NCI-H82 (cell line): ENCODE data around the gene TTC23.

Experiments
- DNase-seq: peaks from one replicate; lab custom pipeline; 2025; lab: John Stamatoyannopoulos, UW

The TTC23 gene

GRCh38 chr15:99249270-99249841 is at the start of gene TTC23:
TSS of gene TTC23 (minus strand) at chr15:99249581. CDS start at chr15:99228712, 20,869 bp downstream.
- DNase-seq: peak; percentile 42

GRCh38 chr15:99296386-99296785 is 47.0 kb upstream of the TTC23 start:
- DNase-seq: no peak

GRCh38 chr15:99295840-99296239 is 46.5 kb upstream of the TTC23 start:
- no peak for DNase-seq

- no peak for DNase-seq
Observed at GRCh38 chr15:99291643-99292042, 42.3 kb upstream of the TTC23 start.

- no peak for DNase-seq
Observed at GRCh38 chr15:99283717-99284116, 34.3 kb upstream of the TTC23 start.

GRCh38 chr15:99282586-99282985 is 33.2 kb upstream of the TTC23 start:
- no peak for DNase-seq

GRCh38 chr15:99282121-99282520 is 32.7 kb upstream of the TTC23 start:
- no peak for DNase-seq

- no peak for DNase-seq
Observed at GRCh38 chr15:99279827-99280226, 30.4 kb upstream of the TTC23 start.

GRCh38 chr15:99279290-99279689 is 29.9 kb upstream of the TTC23 start:
- no peak for DNase-seq

GRCh38 chr15:99275525-99276128 is 26.2 kb upstream of the TTC23 start:
- DNase-seq: no peak

- no peak for DNase-seq
Observed at GRCh38 chr15:99275061-99275460, 25.7 kb upstream of the TTC23 start.

GRCh38 chr15:99273801-99274200 is 24.4 kb upstream of the TTC23 start:
- no peak for DNase-seq

GRCh38 chr15:99268431-99268830 is 19.1 kb upstream of the TTC23 start:
- no peak for DNase-seq

GRCh38 chr15:99267957-99268356 is 18.6 kb upstream of the TTC23 start:
- no peak for DNase-seq

GRCh38 chr15:99265541-99266070 is 16.2 kb upstream of the TTC23 start:
- no peak for DNase-seq

- no peak for DNase-seq
Observed at GRCh38 chr15:99264125-99264524, 14.7 kb upstream of the TTC23 start.

GRCh38 chr15:99257107-99257750 is 7.8 kb upstream of the TTC23 start:
- no peak for DNase-seq

GRCh38 chr15:99253381-99254090 is 4.2 kb upstream of the TTC23 start:
- DNase-seq: no peak

GRCh38 chr15:99252326-99252725 is 2.9 kb upstream of the TTC23 start:
- DNase-seq: no peak

- DNase-seq: peak; percentile 100
Observed at GRCh38 chr15:99250857-99251841, 1.8 kb upstream of the TTC23 start, which contains the start of gene LRRC28. TSS of gene LRRC28 (plus strand) at chr15:99251481. CDS start at chr15:99255958, 4,477 bp downstream.

GRCh38 chr15:99250494-99250856 is 1.1 kb upstream of the TTC23 start:
- no peak for DNase-seq
